ENCODE measurements around the gene ZHX3. TPM values are rescaled to one million over a fixed set of nuclear protein-coding genes. Genes with fewer than 3 reads are reported as not detected.

Gene ZHX3
- total and polyA plus RNA-seq, 10 donors: 1.6 to 26.7 (median 12.3) TPM

DNA sequence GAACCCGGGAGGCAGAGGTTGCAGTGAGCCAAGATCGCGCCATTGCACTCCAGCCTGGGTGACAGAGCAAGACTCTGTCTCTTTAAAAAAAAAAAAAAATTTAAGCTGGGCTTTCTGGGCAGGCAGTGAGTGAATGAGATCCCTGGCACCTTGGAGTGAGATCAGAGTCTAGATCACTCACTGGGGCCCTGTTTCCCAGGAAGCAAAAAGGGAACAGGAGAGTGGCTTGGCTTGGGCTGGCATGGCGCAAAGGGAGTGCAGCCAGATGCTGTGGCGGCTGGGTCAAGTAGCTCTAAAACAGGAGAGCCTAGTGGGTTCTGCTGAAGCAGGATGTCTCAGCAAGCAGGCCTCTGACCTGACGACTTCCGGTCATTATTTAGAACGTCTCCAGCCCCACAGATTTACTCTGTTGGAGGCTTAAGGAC lies 169.8 kb downstream of the ZHX3 start:
- Histone ChIP-seq H3K27ac (peak overlapping the region in 7 of 8 donors; percentile 22 to 98 (median 58)), H3K27me3 (replicated peaks in 1 of 7) (no peaks in the 10 kb centered on the region), H3K36me3 (peaks cover 0 to 7% (median 0%) of the 10 kb centered on the region in 6 donors), H3K4me1 (peaks cover 60 to 100% (median 88%) of the 10 kb centered on the region in 6 donors), H3K9me3 (no peaks in the 10 kb centered on the region), H3K4me3 (no peak overlapping the region)
- intact Hi-C loops (cut with DNase I; ENCODE audit: low total_unique reads): no loop called here
- WGBS, 5 donors: 63 to 73% (median 72%) methylated on average over 8 of the region's 8 CpGs
- no peak for TF ChIP-seq POLR2A (IDR thresholded peaks at IDR 0.05)
- TF ChIP-seq, protein P1, sequence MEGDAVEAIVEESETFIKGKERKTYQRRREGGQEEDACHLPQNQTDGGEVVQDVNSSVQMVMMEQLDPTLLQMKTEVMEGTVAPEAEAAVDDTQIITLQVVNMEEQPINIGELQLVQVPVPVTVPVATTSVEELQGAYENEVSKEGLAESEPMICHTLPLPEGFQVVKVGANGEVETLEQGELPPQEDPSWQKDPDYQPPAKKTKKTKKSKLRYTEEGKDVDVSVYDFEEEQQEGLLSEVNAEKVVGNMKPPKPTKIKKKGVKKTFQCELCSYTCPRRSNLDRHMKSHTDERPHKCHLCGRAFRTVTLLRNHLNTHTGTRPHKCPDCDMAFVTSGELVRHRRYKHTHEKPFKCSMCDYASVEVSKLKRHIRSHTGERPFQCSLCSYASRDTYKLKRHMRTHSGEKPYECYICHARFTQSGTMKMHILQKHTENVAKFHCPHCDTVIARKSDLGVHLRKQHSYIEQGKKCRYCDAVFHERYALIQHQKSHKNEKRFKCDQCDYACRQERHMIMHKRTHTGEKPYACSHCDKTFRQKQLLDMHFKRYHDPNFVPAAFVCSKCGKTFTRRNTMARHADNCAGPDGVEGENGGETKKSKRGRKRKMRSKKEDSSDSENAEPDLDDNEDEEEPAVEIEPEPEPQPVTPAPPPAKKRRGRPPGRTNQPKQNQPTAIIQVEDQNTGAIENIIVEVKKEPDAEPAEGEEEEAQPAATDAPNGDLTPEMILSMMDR (IDR thresholded peaks at IDR 0.05 in 8 of 11, conservative IDR thresholded peaks at IDR 0.05 in 3 of 11): no peak
- peak in 1 of 3 donors; percentile 26 for TF ChIP-seq POLR2AphosphoS5 (IDR thresholded peaks at IDR 0.05)
- peak; percentile 57 for DNase-seq

DNA sequence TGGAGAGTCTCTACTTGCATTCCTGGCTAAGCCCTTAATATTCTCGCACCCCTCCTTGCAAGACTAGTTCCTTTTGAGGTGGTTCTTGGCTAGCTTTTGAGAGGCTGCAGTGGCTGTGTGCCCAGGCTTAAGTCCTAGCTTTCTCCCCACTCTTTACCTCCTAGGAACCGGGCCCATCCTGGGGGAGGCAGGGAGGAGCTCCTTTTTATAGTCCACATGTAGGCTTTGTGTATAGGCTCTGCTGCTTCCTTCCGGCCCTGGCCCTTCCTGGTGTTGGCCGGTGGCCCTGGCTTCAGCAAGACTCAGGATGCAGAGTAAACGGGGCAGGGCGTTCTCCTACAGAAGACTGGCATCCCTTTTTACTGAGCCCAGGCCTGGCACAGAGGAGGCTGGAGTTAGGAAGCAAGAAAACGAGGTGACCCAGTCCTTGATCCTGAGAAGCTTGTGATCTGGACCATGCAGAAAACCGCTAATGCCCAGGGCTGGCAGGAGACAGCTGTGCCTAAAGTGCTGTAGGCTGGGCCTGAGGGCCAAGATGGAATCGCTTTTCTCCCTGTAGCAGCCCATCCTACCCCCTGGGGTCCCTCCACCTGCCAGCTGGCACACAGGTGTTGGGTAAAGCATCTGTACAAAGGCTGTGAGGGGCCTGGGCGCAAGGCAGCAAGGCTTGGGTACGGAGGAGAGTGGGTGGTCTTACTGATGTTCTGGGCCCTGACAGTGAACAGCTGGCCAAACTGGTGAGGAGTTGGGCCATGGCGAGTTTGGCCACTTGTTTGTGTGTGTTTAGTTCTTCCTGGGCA lies 171.5 kb downstream of the ZHX3 start:
- H3K27me3 ChIP-seq (replicated peaks in 1 of 7): no peaks in the 10 kb centered on the region
- no peaks in the 10 kb centered on the region for H3K9me3 ChIP-seq
- WGBS, 5 donors: 65 to 81% (median 77%) methylated on average over 9 to 12 of the region's 12 CpGs
- TF ChIP-seq POLR2AphosphoS5 (IDR thresholded peaks at IDR 0.05): peak; percentile 10 to 67 (median 43)
- TF ChIP-seq, protein P1 (IDR thresholded peaks at IDR 0.05 in 8 of 11, conservative IDR thresholded peaks at IDR 0.05 in 3 of 11): no peak
- no peak for TF ChIP-seq POLR2A (IDR thresholded peaks at IDR 0.05)
- peak overlapping the region in 1 of 8 donors; percentile 7 for H3K4me3 ChIP-seq
- H3K4me1 ChIP-seq: peaks cover 65 to 100% (median 93%) of the 10 kb centered on the region in 6 donors
- peak overlapping the region; percentile 35 to 98 (median 56) for H3K27ac ChIP-seq
- H3K36me3 ChIP-seq: peaks cover 0 to 7% (median 0%) of the 10 kb centered on the region in 6 donors
- peak; percentile 78 for DNase-seq
- intact Hi-C loops (cut with DNase I; ENCODE audit: low total_unique reads): no loop called here

DNA sequence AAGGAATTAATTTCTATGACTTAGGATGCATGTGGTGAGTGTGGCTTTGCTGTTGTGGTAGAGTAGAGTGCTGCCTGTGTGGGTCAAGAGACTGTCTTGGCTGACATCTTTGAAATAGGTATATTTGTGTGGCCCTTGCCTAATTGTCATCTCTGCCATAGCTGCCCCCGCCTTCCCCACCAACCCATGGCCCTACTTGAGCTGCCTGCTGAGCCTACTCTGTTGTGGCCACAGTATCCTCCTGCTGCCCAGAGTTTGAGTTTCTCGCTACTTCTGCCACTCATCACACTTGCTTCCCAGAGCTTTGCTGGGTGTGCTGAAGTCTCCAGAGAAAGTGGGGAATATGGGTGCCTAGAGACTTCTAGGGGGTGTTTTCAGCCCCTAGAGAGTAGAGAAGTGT lies 172.2 kb downstream of the ZHX3 start:
- Histone ChIP-seq H3K4me1 (peaks cover 58 to 100% (median 93%) of the 10 kb centered on the region in 6 donors), H3K36me3 (peaks cover 0 to 7% (median 0%) of the 10 kb centered on the region in 6 donors), H3K4me3 (no peak overlapping the region), H3K27ac (peak overlapping the region in 7 of 8 donors; percentile 22 to 98 (median 58)), H3K9me3 (no peaks in the 10 kb centered on the region), H3K27me3 (replicated peaks in 1 of 7) (no peaks in the 10 kb centered on the region)
- 89 to 100% (median 96%) methylated on average over 2 of the region's 2 CpGs for WGBS, 5 donors
- no peak for TF ChIP-seq POLR2AphosphoS5 (IDR thresholded peaks at IDR 0.05)
- TF ChIP-seq, protein P1 (IDR thresholded peaks at IDR 0.05 in 8 of 11, conservative IDR thresholded peaks at IDR 0.05 in 3 of 11): no peak
- TF ChIP-seq POLR2A (IDR thresholded peaks at IDR 0.05): no peak
- intact Hi-C loops (cut with DNase I; ENCODE audit: low total_unique reads): no loop called here
- DNase-seq: no peak

GRCh38 chr20:41143354-41143753 lies 174.2 kb downstream of the ZHX3 start:
- H3K9me3 ChIP-seq: no peaks in the 10 kb centered on the region
- WGBS, 5 donors: 64 to 82% (median 72%) methylated on average over 2 of the region's 2 CpGs
- TF ChIP-seq, protein P1 (IDR thresholded peaks at IDR 0.05 in 8 of 11, conservative IDR thresholded peaks at IDR 0.05 in 3 of 11): no peak
- TF ChIP-seq POLR2A (IDR thresholded peaks at IDR 0.05) (no peak), POLR2AphosphoS5 (IDR thresholded peaks at IDR 0.05) (no peak)
- intact Hi-C loops (cut with DNase I; ENCODE audit: low total_unique reads): no loop called here
- peak overlapping the region in 5 of 8 donors; percentile 80 to 98 (median 96) for H3K27ac ChIP-seq
- peaks cover 60 to 100% (median 98%) of the 10 kb centered on the region in 6 donors for H3K4me1 ChIP-seq
- DNase-seq: no peak
- peak overlapping the region in 1 of 8 donors; percentile 98 for H3K4me3 ChIP-seq
- H3K27me3 ChIP-seq (replicated peaks in 1 of 7): peaks cover 0 to 3% (median 0%) of the 10 kb centered on the region in 7 donors
- H3K36me3 ChIP-seq: peaks cover 0 to 7% (median 0%) of the 10 kb centered on the region in 6 donors

Measured in spleen (tissue), 11 donors.